CD4-positive, alpha-beta T cell treated with Interleukin-17A for 4 hours (primary cell): ENCODE results near the gene SHROOM4.

ENCODE experiments used
- DNase-seq: peaks from one replicate; pipeline ENCODE4 v3.0.0-alpha.2; 2020; ENCODE audit warnings: mixed read lengths

SHROOM4 gene

DNA sequence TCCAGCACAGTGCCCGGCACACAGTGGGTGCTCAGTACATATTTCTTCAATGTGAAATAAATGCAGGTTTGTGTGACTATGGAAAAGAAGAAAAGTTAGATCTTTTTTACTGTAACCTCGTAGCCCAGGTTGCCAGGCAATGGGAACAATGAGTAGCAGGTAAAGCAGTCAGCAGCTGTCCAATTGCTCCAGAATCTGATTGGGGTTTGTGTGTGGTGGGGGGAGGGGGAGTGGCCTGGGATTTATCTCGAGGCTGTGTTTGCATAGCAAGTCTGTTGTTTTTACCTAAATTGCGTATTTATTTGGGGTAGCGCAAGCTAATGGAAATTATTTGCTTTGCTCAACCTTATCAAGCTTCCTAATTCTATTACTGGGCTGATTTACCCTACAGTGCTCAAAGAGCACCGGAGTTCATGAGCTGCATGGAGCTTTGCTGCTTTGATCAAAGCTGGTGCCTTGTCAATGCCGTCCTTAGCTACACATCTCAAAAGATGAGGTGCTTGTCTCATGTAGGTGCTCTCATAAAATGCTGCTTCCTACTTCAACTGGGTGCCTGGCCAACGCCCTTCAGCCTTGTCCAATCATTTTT lies 198.3 kb downstream of the SHROOM4 start:
- no peak for DNase-seq

DNA sequence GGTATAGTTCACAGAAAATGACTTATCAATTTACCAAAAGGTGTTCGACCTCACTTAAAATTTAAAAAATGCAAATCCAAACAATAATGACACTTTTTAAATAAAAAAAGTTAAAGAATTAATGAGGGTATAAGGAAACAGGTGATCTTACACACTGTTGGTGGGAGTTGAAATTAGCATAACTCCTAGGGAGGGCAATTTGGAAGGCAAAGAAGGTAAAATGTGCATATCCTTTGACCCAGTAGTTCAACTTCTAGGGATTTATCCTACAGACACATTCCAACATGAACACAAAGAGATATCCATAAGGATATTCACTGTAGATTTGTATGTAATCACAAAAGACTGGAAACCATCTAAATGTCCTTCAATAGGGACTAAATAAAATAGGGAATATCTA lies 199.5 kb downstream of the SHROOM4 start:
- DNase-seq, result no peak

DNA sequence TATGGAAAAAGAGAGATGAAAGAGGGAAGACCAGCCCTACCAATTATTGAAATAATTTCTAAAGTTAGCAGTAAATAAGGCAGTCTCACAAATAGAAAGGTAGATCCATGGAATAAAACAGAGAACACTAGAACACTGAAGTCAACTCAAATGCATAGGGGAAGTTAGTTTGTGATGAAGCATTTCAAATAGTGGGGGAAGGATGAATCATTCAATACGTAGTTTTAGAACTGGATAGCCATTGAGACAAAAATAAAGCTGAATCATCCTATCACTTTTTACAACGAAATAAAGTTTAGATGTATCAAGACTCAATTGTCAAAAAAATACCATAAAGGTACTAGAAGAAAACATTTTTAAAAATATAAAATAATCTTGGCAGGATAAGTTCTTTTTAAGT lies 200.1 kb downstream of the SHROOM4 start:
- DNase-seq, result no peak

DNA sequence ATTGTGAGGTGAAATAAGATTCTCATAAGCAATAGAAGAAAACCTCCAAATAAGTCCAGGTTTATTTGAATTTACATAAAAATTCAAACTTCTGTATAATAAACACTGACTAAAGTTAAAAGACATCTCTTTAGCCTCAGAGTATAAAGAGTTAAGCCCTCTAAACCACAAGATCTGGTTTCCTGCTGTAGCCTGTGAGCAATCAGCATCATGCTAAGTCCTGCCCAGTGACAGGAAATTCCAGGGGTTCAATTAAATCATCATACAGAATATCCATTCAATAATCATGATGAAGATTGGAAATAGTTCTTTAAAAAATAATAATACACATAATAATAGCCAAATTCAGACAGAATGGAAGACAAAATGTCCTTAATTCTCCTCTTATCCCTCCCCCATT lies 204.2 kb downstream of the SHROOM4 start:
- no peak for DNase-seq

DNA sequence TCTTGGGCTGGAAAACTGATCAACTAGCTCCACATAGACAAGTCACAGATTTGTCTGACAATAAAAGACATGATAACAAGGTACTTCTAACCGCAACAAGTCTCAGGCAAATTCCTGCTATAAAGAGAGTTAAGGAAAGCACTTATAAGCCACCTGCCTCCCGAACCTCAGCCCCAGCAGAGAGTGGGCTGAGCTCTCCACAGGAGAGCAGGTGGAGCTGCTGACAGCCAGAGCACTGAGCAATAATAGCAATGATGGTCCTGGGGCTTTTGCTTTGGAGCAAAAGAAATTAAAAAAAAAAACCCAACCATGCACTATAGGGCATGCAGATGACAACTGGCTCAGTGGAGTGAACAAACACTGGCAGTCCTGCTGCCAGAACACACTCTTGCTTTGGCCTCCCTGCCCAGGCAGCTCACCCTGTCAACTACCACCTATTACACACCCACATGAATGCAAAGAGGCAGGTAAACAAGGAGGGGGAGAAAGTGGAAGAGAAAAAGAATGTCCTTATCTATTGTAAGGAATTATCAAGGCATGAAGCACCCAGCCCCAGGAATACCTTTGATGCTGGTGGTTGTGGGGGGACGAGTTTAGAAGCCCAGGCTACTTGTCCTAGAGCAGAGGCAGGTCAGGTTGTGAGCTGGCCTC lies 207.6 kb downstream of the SHROOM4 start:
- DNase-seq, result no peak

DNA sequence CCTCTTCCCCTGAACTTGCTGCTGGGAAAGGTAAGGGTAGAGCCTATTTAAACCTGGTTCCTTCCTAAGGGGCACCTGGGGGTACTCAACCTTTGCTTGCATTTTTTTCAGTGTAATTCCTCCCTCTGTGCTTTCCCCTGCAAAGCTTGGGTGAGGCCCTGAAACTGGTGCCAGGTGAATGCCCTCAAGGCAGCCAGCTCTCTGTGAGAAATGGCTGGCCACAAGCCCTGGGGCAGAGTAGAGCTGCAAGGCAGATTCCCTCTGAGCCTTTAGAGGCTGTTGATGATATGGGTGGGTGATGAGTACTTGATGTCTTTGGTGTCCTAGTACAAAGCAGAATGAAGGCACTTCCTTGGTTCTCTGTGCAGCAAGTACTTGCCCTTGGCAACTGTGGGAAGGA lies 217.9 kb downstream of the SHROOM4 start:
- no peak for DNase-seq

DNA sequence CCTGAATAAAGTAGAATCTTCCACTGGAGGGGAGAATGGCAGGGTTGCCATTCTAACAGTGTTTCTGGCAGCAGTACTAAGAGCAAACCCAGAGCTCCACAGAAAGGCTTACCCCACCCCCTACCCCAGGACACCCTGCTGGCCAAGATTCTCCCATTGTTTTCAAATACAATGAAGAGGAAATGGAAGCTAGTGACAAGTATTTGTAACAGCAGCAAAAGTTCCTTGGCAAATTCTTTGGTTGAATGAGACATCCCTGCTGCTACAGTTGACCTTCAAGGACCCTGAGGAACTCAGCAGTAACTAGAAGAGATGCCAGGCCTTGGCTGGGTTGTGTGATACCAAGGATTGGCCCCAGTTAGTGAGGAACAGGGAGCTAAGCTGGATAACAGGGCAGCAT lies 219.2 kb downstream of the SHROOM4 start:
- no peak for DNase-seq

DNA sequence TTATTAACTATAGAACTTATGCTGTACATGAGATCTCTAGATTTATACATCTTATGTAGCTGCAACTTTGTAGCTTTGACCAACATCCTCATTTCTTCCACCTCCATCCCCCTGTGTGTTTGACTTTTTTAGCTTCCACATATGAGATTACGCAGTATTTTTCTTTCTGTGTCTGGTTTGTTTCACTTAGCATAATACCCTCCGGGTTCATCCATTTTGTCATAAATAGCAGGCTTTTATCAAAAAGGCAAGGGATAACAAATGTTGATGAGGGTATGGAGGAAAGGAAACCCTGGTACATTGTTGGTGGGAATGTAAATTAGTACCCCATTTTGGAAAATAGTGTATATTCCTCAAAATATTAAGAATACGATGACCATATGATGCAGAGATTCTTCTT lies 227.0 kb downstream of the SHROOM4 start:
- DNase-seq, result no peak

DNA sequence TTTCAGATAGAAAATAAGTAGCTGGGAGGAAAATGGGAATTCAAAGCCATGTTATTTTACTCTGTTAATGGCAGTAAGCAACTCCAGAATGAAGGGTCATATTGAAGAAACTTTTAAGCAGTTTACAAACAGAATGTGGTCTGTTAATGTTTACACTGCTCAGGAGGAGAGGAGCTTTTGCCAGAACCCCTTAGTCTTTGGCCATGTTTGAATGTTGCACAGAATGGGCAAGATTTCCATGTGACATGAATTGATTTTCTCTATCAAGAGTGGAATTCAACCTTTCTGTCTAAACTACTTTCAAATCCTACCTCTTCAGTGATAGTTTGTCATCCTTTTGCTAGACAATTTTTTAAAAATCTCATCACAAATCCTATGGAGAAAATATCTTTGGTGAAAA lies 227.6 kb downstream of the SHROOM4 start:
- DNase-seq, result no peak

DNA sequence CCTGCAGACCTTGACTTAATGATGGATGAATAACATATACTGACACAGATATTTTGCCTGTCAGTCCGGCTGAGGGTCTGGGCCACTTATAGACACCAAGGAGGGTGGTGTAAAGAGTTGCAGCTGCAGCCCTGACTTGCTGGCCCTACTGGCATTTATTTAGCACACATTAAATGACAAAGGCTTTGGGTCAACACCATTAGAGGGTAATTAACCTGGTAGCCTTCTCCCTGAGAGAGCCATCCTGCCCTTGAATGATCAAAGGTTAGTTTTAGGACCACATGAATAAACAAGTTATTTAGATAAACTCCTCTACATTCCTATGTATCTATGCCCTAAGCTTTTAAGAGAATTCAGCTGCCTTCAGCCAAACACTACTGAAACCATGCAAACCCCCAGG lies 232.6 kb downstream of the SHROOM4 start:
- DNase-seq, result no peak

DNA sequence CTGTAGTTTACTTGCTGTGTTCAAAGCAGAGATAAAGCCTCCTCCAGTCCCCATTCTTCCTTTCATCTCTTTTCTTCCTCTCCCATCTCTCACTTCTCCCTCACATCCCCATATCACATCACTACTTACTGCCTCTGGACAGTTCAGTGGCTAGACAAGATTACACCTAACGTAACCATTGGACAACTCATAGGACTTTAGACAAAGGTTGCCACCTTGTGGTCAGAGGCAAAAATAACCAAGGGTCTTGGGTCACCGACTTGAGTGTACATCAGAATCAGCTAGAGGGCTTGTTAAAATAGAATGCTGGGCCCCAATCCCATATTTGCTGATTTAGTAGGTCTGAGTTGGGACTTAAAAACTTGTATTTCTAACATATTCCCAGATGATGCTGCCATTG lies 234.0 kb downstream of the SHROOM4 start:
- DNase-seq, result peak; percentile 30

DNA sequence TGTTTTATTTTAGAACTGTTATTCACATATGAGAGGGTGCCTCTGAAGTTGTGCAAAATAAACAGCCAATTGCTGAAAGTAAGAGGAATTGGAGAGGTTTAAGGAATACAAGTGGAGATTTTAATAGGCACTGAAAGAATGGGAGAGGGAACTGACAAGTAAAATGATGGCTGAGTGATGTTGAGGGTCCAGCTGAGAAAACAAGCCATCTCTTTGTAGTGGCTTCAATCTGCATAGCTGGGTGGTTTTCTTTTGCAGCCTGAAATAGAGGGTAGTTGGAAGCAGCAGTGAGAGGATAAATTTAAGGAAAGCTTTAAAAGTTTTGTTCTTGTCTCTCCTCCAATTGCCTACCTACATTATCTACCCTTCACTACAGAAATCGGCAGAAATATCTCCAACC lies 236.7 kb downstream of the SHROOM4 start:
- DNase-seq, result no peak

DNA sequence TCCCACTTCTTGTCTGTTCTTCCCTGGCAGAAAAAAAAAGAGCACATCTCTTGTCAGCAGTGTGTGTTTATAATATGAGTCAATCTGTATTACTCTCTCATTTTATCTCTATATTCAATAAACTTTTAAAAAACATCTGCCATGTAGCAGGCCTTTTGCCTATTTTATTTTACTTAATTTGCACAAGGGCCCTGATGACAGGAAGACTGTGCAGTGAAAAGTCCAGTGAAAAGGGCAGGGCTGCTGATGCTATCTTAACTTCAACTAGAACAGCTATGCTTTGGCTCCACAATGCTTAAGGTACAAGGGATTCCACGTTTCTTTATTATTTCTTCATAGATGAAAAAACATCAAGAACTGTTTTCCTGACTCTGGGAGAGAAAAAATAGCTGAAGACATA lies 246.4 kb downstream of the SHROOM4 start:
- no peak for DNase-seq

DNA sequence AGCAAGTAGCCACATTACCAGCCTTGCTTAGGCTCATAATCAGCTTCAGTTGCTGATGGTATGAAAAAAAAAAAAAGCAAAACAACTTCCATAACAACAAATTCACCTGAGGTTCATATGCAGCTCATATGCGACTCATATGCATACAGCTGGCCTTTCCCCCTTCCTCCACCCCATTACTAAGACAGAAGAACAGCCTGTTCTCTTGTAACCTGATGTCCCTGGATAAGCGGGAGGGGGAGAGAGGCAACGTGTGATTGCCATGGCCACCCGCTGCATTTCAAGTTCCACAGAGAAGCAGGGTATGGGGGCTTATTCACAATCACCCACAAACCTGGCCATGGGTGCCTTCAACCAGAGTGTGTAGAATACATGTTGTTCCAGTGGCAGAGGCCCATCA lies 248.3 kb downstream of the SHROOM4 start:
- no peak for DNase-seq
